Measurements from ENCODE around the gene ZNRF2.

DNA sequence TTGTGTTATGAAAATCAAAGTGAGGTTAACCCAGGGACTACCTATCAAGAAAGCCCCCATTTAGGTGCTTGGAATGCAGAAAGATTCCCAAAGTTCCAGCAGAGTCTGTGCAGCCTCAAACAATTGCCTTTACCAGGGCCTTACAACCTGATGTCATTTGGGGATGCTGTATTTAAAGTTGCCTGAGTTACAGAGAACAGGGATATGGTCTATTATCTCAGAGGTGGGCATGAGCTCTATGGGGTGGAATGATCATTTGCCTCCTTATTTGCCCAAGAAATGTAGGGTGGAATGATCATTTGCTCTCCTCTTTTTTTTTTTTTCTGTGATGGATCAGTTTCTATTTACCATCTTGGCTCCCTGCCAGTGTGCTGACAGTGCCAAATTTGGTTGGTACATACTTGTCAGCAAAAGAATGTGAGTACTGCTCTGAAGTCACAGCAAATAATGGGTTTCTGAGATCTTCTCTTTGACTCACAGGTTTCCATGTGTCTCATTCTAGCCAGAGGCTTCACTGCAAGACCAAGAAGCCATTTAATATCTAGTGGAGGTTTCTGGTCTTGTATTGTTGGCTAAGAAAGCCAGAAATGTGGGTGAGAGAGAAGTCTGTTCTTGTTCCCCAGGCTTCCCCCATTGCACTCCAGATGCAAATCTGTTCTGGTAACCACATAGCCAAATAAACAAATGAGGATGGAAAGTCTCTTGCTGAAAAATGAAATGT, 45.5 kb upstream of the ZNRF2 start:
- TF ChIP-seq, protein P1, sequence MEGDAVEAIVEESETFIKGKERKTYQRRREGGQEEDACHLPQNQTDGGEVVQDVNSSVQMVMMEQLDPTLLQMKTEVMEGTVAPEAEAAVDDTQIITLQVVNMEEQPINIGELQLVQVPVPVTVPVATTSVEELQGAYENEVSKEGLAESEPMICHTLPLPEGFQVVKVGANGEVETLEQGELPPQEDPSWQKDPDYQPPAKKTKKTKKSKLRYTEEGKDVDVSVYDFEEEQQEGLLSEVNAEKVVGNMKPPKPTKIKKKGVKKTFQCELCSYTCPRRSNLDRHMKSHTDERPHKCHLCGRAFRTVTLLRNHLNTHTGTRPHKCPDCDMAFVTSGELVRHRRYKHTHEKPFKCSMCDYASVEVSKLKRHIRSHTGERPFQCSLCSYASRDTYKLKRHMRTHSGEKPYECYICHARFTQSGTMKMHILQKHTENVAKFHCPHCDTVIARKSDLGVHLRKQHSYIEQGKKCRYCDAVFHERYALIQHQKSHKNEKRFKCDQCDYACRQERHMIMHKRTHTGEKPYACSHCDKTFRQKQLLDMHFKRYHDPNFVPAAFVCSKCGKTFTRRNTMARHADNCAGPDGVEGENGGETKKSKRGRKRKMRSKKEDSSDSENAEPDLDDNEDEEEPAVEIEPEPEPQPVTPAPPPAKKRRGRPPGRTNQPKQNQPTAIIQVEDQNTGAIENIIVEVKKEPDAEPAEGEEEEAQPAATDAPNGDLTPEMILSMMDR (conservative IDR thresholded peaks at IDR 0.05; ENCODE audit: low read depth, low read length): no peak
- TF ChIP-seq POLR2A (IDR thresholded peaks at IDR 0.05; ENCODE audit: low read depth, low read length): no peak
- no peak for TF ChIP-seq CEBPB (IDR thresholded peaks at IDR 0.05; ENCODE audit: low read depth, low read length)
- TF ChIP-seq, protein P2, sequence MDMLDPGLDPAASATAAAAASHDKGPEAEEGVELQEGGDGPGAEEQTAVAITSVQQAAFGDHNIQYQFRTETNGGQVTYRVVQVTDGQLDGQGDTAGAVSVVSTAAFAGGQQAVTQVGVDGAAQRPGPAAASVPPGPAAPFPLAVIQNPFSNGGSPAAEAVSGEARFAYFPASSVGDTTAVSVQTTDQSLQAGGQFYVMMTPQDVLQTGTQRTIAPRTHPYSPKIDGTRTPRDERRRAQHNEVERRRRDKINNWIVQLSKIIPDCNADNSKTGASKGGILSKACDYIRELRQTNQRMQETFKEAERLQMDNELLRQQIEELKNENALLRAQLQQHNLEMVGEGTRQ (IDR thresholded peaks at IDR 0.05; ENCODE audit: low read depth, low read length): no peak
- TF ChIP-seq NFE2L2 (IDR thresholded peaks at IDR 0.05; ENCODE audit: low read depth, low read length): no peak
- no peak for TF ChIP-seq RAD21 (IDR thresholded peaks at IDR 0.05; ENCODE audit: low read length)
- TF ChIP-seq RFX5 (IDR thresholded peaks at IDR 0.05; ENCODE audit: low read depth, low read length): no peak
- TF ChIP-seq MAFK (IDR thresholded peaks at IDR 0.05; ENCODE audit: low read depth, low read length): no peak
- TF ChIP-seq SMC3 (IDR thresholded peaks at IDR 0.05; ENCODE audit: low read depth, low read length): no peak
- TF ChIP-seq, protein P3, sequence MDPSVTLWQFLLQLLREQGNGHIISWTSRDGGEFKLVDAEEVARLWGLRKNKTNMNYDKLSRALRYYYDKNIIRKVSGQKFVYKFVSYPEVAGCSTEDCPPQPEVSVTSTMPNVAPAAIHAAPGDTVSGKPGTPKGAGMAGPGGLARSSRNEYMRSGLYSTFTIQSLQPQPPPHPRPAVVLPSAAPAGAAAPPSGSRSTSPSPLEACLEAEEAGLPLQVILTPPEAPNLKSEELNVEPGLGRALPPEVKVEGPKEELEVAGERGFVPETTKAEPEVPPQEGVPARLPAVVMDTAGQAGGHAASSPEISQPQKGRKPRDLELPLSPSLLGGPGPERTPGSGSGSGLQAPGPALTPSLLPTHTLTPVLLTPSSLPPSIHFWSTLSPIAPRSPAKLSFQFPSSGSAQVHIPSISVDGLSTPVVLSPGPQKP (IDR thresholded peaks at IDR 0.05; ENCODE audit: borderline replicate concordance, low read depth, low read length): no peak
- TF ChIP-seq RCOR1 (IDR thresholded peaks at IDR 0.05; ENCODE audit: insufficient replicate concordance, low read length): no peak

Data from IMR-90 (cell line).